HG02938 (cell line): ENCODE measurements around the gene NALCN.
A peak's percentile ranks its signal among the peaks of the same experiment; 100 is the strongest.

ENCODE experiments used
- ATAC-seq: cut with Tn5 transposase; IDR thresholded peaks from one replicate; pipeline ENCODE4 v1.9.1; 2021; ENCODE audit warnings: mild to moderate bottlenecking, moderate library complexity; ENCODE audit not compliant: unreplicated experiment

NALCN gene

DNA sequence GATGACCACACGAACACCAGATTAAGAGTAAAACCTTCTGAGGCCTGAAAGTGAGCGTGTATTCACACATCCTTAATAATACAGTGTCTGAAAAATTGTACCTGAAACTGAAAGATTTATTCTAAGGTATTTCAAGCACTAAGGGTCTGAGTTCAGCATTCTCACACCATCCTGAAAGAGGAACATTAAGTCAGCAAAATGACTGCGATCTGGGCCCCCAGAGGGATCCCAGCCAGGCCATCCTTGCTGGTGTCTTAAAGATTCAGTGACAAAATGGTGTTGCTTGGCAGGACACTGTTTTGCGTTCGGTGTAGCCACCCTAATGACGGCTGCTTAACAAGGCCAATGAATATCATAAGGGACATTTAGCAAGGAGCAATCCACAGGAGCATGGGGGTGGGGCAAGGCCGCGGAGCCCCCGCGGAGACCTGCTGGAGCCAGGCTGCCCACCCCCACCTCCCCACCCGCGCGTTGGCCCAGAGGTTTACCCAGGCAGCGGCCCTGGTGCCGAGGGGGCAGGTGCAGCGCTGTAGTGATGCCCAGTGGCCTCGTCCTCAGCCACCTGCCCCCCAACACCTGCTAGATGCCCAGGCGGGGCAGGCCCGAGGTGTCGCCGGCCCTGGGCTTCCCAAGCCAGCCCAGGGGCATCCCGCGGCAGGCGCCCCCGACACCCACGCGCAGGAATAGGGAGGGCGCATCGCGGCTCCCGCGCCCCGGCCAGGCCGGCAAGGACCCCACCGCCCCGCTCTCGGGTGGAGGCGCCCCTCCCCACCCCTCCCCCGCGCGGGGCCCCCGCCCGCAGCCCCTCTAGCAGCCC is 742 bp downstream of the NALCN start:
- peak; percentile 77 for ATAC-seq

DNA sequence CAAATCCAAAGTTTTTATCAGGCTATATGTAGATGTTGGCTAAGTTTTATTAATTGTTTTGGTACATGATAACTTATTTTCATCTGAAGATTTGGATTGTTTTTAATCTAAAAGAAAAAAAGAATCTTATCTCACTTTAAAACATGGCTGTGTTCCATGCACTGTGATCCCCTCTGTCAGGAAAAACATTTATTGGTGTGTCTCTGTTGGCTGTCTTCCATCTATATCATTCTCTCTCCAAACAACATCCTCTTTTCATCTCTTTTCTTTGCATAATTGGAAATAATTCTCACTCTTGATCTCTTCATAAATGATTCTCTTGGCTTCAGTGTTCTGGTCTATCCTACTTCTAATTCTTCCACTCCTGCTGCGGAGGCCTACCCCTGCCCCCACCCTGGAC is 4.2 kb downstream of the NALCN start:
- ATAC-seq = no peak

DNA sequence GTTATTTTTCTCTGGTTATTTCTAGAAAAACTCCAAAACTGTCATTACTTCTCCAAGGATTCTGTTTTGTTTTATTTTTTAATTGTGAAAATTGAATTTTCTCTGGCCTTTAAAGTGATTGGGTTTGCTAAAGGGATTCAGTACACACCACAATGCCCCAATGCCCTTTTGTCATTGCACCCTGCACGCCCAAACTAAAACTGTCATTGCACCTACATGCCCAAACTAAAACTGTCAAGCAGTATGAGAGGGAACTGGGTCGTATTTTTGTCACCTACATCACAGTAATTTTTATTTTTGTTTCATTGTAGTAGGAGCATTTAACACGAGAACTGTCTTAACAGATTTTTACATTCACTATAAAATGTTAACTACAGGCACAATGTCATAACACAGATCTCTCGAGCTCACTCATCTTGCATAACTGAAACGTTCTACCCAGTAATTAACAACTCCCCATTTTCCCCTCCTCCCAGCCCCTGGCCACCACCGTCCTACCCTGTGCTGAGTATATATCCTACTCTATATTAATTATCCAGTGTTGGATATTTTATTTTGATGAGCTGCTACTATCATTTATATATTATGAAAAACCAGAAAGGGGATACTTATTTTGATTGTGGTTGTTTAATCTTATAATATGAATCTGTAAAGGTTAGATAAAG is 7.2 kb downstream of the NALCN start:
- ATAC-seq = no peak

DNA sequence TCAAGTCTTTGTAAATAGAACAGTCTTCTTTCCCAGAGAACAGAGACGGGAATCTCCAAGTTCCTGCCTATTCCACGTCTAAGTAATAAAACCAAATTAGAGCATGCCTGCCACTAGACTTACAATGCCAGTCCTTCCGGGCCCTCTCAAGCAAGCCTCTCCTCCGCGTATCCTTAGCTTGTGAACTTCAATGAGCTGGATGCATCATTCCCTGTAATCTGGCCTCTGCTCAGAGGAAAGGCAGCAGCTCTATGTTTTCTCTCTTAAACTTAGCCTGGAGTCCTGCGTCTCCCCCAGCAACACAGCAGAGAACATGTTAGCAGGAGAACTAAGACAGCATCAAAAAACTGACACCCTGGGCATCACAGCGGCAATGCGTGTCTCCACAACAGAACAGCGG is 8.2 kb downstream of the NALCN start:
- ATAC-seq = no peak

DNA sequence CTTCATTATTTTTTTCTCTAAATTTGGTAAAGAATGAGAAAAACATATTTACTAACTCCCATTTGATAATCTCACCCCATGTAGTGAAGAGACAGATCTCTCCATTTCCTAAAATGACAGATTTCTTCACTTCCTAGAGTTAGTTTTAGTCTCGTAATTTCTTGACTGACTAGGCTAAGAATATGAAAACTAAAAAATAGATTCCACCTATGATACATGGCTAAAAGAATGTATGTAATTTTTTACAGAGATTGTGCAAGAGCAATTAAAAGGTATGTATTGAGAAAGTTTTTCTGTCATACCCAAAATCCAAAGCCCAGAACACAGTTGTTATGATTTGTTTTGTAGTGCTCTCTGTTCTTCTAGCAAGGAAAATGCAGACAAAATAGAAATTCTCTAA is 9.5 kb downstream of the NALCN start:
- ATAC-seq = no peak

DNA sequence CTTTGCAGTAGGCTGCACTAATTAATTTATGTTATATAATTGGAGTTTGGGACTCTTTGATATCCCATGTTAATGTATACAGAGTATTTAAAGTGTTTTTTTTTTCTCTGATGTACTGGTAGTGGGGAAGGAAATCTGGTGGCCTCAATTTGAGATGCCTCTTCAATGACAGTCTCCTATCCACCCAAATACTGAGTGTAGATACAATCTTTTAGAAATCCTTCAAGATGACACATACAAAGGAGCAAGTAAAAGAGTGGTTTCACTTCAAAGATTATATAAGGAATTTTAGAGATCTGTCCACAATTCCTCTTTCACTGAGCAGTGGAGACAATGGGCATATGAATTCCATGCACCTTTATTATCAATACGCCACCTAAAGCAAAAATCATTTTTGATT is 15.1 kb downstream of the NALCN start:
- ATAC-seq = no peak

DNA sequence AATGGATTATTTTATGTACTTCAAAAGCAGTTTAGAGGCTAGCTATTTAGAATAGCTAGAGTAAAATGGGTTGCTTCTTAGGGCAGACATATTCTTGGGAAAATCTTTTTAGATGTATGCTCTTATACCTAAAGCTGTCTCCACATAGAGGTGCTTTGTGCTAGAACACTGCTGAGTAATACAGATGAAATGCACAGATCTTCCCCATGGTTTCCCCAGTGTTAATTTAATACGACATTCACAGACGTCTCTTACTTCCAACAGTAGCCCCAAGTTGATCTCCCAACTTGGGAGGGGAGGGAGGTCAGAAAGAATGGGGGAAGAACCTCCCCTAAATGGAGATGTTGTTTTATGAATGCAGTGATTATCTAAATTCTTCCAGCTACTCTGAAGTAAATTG is 16.9 kb downstream of the NALCN start:
- ATAC-seq = no peak

DNA sequence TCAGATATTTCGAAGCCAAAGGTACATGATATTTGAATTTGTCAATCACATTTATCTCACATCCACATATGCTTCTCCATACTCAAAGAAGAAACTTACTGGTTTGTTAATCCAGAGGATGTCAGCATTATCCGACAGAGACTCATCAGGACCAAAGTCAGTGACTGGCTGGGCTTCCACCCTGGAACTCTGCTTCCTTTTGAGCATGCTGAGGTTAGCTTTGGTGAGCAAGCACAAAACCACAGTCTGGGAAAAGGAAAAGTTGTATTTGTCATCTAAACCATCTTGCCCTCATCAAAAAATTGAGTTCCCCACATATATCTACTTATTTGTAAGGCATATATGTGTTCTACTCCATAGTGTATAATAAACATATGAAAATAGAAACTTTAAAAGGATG is 17.4 kb downstream of the NALCN start:
- no peak for ATAC-seq

DNA sequence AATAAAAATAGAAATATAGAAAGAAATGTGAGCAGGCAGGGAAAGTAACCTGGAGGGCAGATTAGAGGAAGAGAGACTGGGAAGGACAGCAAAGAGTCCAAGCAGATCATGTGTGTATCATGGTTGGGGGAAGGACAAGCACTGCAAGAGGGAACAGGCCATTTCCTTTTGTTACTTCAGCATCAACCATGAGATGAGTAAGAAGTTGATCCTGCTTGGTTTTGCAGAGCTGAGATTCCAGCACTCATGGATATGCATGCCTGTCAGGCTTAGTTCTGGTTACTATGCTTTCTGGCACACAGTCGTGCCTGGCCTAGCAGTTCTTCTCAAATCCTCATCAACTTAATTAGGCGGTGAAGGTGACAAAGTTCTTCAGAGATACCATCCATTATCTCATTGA is 18.1 kb downstream of the NALCN start:
- no peak for ATAC-seq

DNA sequence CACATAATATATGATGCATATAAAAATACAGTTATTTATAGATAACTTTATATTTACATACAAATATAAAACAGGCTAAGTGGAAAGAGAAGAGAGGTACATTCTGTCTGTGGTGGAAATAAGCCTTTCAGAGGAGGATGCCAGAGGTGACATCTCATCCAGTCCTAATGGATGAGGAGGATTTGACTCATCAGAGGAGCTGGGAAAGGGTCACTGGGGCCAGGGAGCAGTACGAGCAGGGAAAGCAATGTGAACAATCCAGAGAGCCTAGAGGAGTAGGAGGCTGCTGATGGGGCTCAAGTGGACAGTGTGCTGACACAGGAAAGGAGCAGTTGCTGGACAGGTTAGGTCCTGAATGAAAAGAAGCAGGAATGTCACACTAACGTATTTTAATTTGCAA is 18.6 kb downstream of the NALCN start:
- ATAC-seq = no peak

DNA sequence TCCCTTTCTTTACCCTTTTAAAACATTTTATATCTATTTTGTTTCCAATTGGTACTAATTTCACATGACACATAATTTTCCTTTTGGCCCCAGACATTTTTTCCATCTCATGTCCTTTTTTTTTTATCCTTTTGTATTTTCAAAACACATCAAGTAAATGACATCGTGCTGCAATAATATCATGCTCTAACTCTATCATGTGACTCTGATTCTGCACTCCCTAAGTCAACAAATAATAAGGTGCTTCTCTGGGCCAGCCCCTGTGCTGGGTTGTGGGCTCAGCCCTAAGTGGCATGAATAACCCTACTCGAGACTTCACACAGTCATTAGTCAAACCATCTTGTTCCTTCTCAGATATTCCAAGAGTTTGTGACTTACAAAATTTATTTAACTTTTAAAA is 21.7 kb downstream of the NALCN start:
- ATAC-seq = no peak

DNA sequence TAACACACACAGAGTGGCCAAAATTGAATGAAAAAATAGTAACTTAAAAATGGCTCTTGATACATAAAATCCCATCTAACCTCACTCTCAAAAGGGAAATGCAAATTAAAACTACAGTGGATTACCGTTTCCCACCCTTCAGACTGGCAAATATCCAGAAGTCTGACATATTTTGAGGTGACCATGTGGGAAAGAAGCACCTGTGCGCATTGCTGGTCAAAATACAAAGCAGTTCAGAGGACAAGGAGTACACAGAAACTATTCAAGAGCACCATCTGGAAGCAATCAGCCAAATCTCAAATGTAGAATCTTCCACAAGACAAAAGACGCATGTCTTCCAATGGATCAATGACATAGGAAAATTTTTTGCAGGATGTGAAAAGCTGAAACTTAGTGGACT is 23.2 kb downstream of the NALCN start:
- no peak for ATAC-seq

DNA sequence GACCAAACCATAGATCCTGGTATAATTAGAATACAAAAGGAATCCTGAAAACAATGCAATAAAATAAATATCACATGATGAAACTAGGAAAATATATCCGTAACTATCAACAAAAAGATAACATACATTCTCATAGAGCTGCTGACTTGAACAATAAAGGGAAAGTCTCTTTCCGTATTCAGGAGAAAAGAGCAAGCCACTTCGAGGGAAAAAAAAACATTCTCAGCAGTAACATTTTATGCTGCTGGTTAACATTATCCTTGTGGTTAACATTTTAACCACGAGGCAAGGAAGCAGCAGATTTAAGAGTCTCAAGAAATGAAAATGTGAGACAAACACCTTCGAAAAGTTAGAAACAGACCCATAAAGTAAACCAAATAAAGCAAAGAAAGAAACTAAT is 25.8 kb downstream of the NALCN start:
- no peak for ATAC-seq

DNA sequence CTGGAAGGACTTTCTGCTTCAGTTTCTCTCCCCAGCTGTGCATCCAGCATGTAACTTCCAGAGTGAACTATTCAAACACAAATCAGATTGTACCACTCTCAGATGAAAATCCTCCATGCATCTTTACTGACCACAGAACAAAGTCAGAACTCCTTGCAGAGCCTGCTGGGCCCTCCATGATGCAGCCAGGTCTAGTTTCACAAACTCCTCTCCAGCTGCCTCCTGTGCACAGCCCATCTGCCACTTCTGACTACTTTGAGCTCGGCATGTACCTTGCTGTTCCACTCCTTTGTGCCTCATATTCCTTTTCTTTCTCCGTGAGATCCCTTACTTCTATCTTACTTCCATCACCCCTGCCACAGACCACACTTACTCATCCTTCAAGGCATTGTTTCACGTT is 31.4 kb downstream of the NALCN start:
- ATAC-seq = no peak

DNA sequence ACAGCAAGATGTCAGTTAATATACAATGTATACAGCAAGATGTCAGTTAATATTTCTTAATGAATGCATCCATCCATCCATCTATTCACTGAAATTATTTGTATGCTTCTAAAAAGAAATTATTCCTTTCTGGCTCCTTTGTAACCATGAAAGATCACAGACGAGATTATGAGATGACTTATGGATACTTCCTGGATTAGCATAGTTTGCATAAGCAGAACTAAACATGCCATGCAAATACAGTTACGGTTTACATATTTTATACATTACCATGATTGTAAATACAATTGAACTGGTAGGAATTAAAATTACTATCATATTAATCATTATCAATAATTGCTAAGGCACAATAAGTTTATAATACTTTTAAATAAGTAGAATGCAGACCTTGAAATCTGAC is 32.7 kb downstream of the NALCN start:
- ATAC-seq = no peak

DNA sequence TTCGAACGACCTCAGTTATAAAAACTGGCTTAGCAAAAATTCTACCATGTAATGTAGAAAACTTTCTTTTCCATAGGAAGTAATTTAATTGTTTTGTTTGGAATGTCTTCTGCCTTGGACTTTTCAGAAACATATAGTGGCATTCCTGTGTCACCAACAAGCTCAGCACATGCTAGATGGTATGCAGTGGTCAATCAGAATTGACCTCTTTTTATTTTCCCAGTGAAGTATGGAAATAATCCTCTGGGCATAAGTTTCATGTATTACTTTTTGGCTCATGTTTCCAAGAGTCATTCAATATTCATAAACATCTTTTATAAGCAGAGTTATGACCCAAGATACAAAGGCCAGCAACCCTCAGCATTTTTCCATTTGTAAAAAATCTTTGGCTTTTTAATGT is 33.6 kb downstream of the NALCN start:
- no peak for ATAC-seq

DNA sequence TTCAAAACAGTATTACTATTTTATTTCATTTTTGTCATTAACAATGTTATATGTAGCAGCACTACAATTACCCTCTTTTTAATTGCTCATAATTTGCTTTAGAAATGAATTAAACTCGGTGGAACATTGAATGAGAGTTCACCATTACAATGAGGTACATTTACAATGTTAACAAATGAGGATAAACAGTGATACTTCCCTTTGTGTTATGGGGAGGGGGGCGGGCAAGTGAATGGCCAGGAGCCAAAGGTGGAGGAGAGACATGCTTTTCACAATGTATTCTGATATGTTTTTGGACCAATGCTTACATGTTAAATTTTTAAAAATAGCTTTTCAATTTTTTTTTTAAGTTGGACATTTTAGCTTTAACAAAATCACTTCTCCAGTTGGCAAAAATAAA is 34.2 kb downstream of the NALCN start:
- no peak for ATAC-seq

DNA sequence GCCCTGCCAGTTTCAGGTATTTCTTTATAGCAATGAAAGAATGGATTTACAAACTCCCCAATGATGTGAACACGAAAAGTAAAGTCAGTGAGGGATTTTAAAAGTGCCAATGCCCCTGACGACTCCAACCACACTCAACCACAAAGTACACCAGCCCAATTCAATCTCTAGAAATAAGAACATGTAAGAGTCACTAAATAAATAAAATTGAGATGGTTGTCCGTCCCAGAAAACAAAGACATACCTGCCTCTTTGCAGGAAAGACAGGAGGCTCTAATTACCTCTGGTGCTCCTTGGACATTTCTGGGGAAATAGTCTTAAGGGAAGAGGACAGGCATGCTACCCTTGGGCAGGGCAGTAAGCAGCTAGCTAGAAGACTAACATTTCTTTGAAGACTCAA is 55.8 kb downstream of the NALCN start:
- no peak for ATAC-seq

DNA sequence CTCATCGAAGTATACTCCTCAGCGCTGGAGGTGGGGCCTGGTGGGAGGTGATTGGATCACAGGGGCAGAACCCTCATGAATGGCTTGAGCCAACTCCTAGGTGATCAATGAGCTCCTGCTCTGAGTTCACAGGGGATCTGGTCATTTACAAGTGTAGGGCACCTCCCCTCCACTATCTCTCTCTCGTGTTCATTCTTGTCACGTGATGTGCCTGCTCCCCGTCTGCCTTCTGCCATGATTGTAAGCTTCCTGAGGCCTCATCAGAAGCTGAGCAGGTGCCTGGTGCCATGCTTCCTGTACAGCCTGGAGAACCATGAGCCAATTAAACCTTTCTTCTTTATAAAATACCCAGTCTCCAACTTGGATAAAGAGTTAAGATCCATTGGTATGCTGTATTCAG is 61.4 kb downstream of the NALCN start:
- no peak for ATAC-seq

DNA sequence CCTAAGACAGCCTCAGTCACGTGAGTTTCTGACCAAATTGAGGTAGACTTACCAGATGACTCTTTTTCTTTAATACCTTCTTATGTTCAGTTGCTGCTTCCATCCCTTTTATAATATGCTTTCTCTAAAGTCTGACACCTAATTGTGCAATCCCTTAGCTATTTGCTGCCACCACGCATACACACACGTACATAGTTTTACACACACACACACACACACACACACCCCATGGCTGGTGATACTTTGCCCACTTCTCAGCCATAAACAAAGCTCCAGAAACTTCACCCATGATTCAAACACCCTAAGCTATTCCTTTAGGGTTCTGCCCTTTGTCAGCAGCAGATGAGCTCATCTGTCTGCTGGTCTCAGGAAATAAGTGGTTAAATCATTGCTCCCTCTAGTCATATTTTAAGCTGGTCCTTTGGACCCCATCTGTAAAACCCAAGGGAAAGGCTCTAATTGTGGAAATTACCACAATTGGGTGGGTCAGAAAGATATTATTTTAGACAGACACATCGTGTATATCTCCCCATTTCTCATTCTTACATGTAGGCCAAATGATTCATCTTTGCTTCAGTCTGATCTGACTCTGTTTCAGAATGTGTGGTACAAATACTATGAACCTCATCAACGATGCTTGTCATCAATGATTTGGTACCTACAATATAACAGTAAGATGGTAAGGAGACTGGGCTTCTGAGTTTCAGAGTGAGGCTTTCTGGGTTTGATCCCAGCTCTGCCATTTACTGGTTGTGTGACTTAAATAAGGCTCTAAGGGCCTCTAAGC is 69.2 kb downstream of the NALCN start:
- no peak for ATAC-seq

DNA sequence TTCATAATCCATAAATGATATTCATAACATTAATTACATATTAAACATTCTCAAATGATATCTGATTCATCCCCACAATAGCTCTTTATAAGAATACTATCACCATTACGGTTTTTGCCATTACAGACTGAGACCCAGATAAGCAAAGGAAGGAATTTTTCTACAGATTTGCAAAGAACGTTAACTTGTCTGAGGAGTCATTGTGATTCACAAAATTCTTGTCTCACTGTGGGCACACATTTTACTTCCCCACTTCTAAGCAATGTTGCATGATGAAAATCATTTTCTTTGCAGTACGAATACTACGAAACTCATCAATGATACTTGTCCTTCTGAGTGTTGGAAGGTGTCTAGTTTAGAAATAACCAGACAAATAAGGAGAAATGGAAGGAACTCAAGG is 70.1 kb downstream of the NALCN start:
- no peak for ATAC-seq
